Middle frontal gyrus (tissue), 1 donor: ENCODE data around the gene ARHGAP6.

ENCODE experiments used
- DNase-seq: peaks from one replicate; pipeline ENCODE4 v3.0.0-alpha.2; 2015; ENCODE audit warnings: low spot score; ENCODE audit errors: extremely low spot score

ARHGAP6 gene

GRCh38 chrX:11427453-11428071 lies 238.2 kb downstream of the ARHGAP6 start:
- DNase-seq, result no peak

GRCh38 chrX:11426712-11427452 lies 238.8 kb downstream of the ARHGAP6 start:
- no peak for DNase-seq

- DNase-seq, result no peak
These were observed 240.6 kb downstream of the ARHGAP6 start for GRCh38 chrX:11424903-11425674.

GRCh38 chrX:11423949-11424348 lies 241.8 kb downstream of the ARHGAP6 start:
- DNase-seq, result no peak

GRCh38 chrX:11423362-11423818 lies 242.3 kb downstream of the ARHGAP6 start:
- DNase-seq, result no peak

GRCh38 chrX:11422525-11422857 lies 243.2 kb downstream of the ARHGAP6 start:
- no peak for DNase-seq

- no peak for DNase-seq
These were observed 243.8 kb downstream of the ARHGAP6 start for GRCh38 chrX:11421805-11422524.

GRCh38 chrX:11420851-11421250 lies 244.9 kb downstream of the ARHGAP6 start:
- DNase-seq, result no peak

GRCh38 chrX:11419102-11419501 lies 246.6 kb downstream of the ARHGAP6 start:
- DNase-seq, result no peak

GRCh38 chrX:11416600-11416999 lies 249.1 kb downstream of the ARHGAP6 start:
- no peak for DNase-seq

- DNase-seq, result no peak
These were observed 251.6 kb downstream of the ARHGAP6 start for GRCh38 chrX:11414091-11414490.

GRCh38 chrX:11412715-11413623 lies 252.8 kb downstream of the ARHGAP6 start:
- DNase-seq, result no peak

GRCh38 chrX:11409957-11410356 lies 255.8 kb downstream of the ARHGAP6 start:
- no peak for DNase-seq

- no peak for DNase-seq
These were observed 256.9 kb downstream of the ARHGAP6 start for GRCh38 chrX:11408783-11409182.

- DNase-seq, result no peak
These were observed 257.7 kb downstream of the ARHGAP6 start for GRCh38 chrX:11408109-11408405.

- DNase-seq, result no peak
These were observed 258.2 kb downstream of the ARHGAP6 start for GRCh38 chrX:11407331-11408108.

GRCh38 chrX:11406109-11406765 lies 259.5 kb downstream of the ARHGAP6 start:
- no peak for DNase-seq

- no peak for DNase-seq
These were observed 262.1 kb downstream of the ARHGAP6 start for GRCh38 chrX:11403631-11404030.

GRCh38 chrX:11401966-11402365 lies 263.8 kb downstream of the ARHGAP6 start:
- DNase-seq, result no peak
